Uterus (tissue), 2 donors: ENCODE results near the gene UPK3BL1.
"Not testable (repeated sequence)": the region's sequence is repeated elsewhere in the genome, so short reads cannot be mapped to it uniquely, and the experiment has no call there.

Experiments used
- POLR2A ChIP-seq, 2 donors: fragments of 450-650 bp; IDR thresholded peaks; one replicate each; pipeline ENCODE4 v1.6.1; 2016; ENCODE audit warnings: antibody characterized with exemption in 2 of 2, mild to moderate bottlenecking in 1 of 2, moderate library complexity in 1 of 2
- TF ChIP-seq, protein P1 (sequence below), 4 experiments: fragments of 200-600 bp in 2 of 4; fragments of 450-650 bp in 2 of 4; sonication (generic) in 2 of 4; IDR thresholded peaks; one replicate each; pipeline ENCODE4 v1.5.1; 2016 to 2019; ENCODE audit warnings: antibody characterized with exemption in 4 of 4, mild to moderate bottlenecking in 2 of 4, moderate library complexity in 1 of 4

DNA sequence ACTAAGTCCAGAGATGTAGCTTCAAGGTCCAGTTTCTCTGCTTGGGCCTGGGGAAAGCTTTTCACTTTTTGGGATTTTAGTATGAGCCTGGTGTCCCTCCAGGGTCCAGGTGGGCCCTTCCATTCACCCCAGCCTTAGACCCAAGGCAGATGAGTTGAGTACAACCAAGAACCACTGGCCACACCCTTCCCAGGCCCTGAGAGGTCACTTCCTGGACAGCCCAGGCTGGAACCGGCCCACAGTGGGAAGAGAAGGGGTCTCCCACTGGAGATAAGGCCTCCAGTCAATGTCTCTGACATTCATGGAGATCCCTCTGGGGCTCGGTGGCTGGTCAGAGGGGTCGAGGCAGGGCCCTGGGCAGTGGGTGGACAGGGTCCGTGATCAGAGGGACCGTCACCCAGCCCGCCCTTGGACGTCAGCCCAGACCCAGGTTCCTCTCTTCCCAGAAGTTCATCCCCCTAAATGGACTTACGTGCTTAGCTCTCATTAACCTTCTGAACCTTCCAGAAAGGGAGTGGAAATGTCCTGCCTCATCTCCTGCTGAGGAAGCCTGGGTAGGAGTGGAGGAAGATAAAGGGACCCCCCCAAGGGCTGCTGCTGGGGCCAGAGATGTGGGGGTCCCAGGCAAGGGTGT is 15.2 kb downstream of the UPK3BL1 start:
- TF ChIP-seq, protein P1, sequence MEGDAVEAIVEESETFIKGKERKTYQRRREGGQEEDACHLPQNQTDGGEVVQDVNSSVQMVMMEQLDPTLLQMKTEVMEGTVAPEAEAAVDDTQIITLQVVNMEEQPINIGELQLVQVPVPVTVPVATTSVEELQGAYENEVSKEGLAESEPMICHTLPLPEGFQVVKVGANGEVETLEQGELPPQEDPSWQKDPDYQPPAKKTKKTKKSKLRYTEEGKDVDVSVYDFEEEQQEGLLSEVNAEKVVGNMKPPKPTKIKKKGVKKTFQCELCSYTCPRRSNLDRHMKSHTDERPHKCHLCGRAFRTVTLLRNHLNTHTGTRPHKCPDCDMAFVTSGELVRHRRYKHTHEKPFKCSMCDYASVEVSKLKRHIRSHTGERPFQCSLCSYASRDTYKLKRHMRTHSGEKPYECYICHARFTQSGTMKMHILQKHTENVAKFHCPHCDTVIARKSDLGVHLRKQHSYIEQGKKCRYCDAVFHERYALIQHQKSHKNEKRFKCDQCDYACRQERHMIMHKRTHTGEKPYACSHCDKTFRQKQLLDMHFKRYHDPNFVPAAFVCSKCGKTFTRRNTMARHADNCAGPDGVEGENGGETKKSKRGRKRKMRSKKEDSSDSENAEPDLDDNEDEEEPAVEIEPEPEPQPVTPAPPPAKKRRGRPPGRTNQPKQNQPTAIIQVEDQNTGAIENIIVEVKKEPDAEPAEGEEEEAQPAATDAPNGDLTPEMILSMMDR (IDR thresholded peaks at IDR 0.05), result not testable (repeated sequence)
- TF ChIP-seq POLR2A (IDR thresholded peaks at IDR 0.05), result not testable (repeated sequence)
